ENCODE results near the gene SYT11. TPM values are rescaled to one million over a fixed set of nuclear protein-coding genes. Genes with fewer than 3 reads are reported as not detected.

SYT11 gene
- total and polyA plus RNA-seq, 10 of the 15 experiments (the other 5 are each of a cell fraction or from before 2014, with no cell fraction given), result 7.7 to 21.2 (median 13.5) TPM

- TF ChIP-seq TBL1XR1 (IDR thresholded peaks at IDR 0.05; ENCODE audit: low read depth, low read length), result no peak
- TF ChIP-seq ZBTB40 (IDR thresholded peaks at IDR 0.05; ENCODE audit: borderline replicate concordance), result no peak
- no peak for TF ChIP-seq MXI1 (IDR thresholded peaks at IDR 0.05; ENCODE audit: low read depth, low read length)
- TF ChIP-seq TCF3 (IDR thresholded peaks at IDR 0.05; ENCODE audit: borderline replicate concordance, insufficient read depth, low read depth, low read length), result no peak
- TF ChIP-seq RELB (IDR thresholded peaks at IDR 0.05; ENCODE audit: low read depth), result peak; percentile 19; the same call in 1 of the 2 replicates
- TF ChIP-seq ZNF384 (IDR thresholded peaks at IDR 0.05; ENCODE audit: borderline replicate concordance, low read depth, low read length), result no peak
- TF ChIP-seq LARP7 (IDR thresholded peaks at IDR 0.05), result no peak
- no peak for TF ChIP-seq ELK1 (IDR thresholded peaks at IDR 0.05; ENCODE audit: low read depth, low read length)
- no peak for TF ChIP-seq PRDM15 (CRISPR knock-in tag; IDR thresholded peaks at IDR 0.05)
- no peak for TF ChIP-seq FOXM1 (IDR thresholded peaks at IDR 0.05; ENCODE audit: low read depth, low read length)
- no peak for TF ChIP-seq ZNF24 (IDR thresholded peaks at IDR 0.05)
- TF ChIP-seq RB1 (IDR thresholded peaks at IDR 0.05; ENCODE audit: borderline replicate concordance), result no peak
- no peak for TF ChIP-seq ZSCAN29 (IDR thresholded peaks at IDR 0.05)
- no peak for TF ChIP-seq IRF5 (IDR thresholded peaks at IDR 0.05; ENCODE audit: borderline replicate concordance)
- no peak for TF ChIP-seq CEBPB (IDR thresholded peaks at IDR 0.05; ENCODE audit: borderline replicate concordance in 1 of 2, low read depth in 2 of 2, low read length in 2 of 2)
- peak; percentile 19; the same call in 1 of the 2 replicates for TF ChIP-seq RAD21 (IDR thresholded peaks at IDR 0.05; ENCODE audit: insufficient read depth, low read depth, low read length)
Measured at GRCh38 chr1:155910621-155911121, 51.3 kb downstream of the SYT11 start (continued).

Data from GM12878 (cell line).